Measurements from ENCODE around the gene VCAN. TPM values are rescaled to one million over a fixed set of nuclear protein-coding genes. Genes with fewer than 3 reads are reported as not detected.
A peak's percentile ranks its signal among the peaks of the same experiment; 100 is the strongest.

The VCAN gene
- total RNA-seq, 1 donor: 543 TPM

DNA sequence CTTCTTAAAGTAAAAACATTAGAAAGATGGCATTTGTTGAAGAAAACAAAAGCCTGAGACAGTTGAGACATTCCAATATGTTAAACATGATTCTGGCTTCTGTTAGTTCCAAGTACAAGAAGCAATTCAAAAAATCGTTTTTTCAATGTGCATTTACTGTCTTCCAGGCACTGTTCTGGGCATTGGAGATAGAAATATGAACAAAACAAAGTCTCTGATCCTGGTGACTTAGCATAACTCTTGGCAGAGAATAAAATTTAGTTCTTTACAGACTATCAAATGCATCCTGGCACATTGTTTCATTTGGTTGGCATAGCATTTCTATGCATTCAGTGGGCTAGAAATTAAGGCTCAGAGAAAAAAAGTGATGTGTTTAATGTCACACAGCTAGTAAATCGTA lies 77.5 kb downstream of the VCAN start:
- no peaks in the 10 kb centered on the region for H4K20me1 ChIP-seq (ENCODE audit: insufficient read depth, low read length)
- peak overlapping the region; percentile 6 for H3K27ac ChIP-seq (ENCODE audit: low read depth, low read length)
- no peaks in the 10 kb centered on the region for H3K9me3 ChIP-seq (ENCODE audit: low read depth, low read length)
- no peak overlapping the region for H2AFZ ChIP-seq (ENCODE audit: low read length)
- no peak for DNase-seq (ENCODE audit: insufficient read length, low spot score, missing footprints)
- H3K4me3 ChIP-seq (ENCODE audit: insufficient read depth, low read length): no peak overlapping the region
- no peaks in the 10 kb centered on the region for H3K79me2 ChIP-seq (ENCODE audit: insufficient read depth, low read length)
- peaks cover 57% of the 10 kb centered on the region for H3K36me3 ChIP-seq (ENCODE audit: insufficient read depth, low read length)
- no peak overlapping the region for H3K4me2 ChIP-seq (ENCODE audit: insufficient read depth, low read length)
- peaks cover 25% of the 10 kb centered on the region for H3K4me1 ChIP-seq (ENCODE audit: insufficient read depth, low read length)
- TF ChIP-seq, protein P1, sequence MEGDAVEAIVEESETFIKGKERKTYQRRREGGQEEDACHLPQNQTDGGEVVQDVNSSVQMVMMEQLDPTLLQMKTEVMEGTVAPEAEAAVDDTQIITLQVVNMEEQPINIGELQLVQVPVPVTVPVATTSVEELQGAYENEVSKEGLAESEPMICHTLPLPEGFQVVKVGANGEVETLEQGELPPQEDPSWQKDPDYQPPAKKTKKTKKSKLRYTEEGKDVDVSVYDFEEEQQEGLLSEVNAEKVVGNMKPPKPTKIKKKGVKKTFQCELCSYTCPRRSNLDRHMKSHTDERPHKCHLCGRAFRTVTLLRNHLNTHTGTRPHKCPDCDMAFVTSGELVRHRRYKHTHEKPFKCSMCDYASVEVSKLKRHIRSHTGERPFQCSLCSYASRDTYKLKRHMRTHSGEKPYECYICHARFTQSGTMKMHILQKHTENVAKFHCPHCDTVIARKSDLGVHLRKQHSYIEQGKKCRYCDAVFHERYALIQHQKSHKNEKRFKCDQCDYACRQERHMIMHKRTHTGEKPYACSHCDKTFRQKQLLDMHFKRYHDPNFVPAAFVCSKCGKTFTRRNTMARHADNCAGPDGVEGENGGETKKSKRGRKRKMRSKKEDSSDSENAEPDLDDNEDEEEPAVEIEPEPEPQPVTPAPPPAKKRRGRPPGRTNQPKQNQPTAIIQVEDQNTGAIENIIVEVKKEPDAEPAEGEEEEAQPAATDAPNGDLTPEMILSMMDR (IDR thresholded peaks at IDR 0.05; ENCODE audit: extremely low read depth, low read depth, low read length): no peak
- no peaks in the 10 kb centered on the region for H3K27me3 ChIP-seq (ENCODE audit: insufficient read depth, low read length)

DNA sequence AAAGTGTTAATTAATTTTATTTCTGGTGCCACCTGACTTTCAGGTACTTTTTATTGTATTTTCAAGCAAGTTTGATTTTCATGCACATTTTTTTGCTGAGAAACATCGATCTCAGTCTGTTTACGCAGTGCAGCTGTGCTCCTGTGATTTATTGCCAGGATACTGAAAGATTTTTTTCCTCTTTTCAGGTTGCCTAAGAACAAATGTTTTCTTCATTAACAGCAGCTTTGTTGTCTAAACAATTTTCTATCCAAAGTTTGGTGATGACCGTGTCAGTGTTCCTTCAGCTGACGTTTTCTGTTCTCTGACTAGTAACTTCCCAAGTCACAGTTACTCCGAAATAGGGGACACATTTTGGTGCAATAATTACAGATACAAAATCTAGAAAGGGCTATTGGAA lies 78.1 kb downstream of the VCAN start:
- Histone ChIP-seq H3K27ac (ENCODE audit: low read depth, low read length) (no peak overlapping the region), H3K4me1 (ENCODE audit: insufficient read depth, low read length) (peaks cover 29% of the 10 kb centered on the region), H3K36me3 (ENCODE audit: insufficient read depth, low read length) (peaks cover 60% of the 10 kb centered on the region), H3K9me3 (ENCODE audit: low read depth, low read length) (no peaks in the 10 kb centered on the region), H2AFZ (ENCODE audit: low read length) (no peak overlapping the region), H3K27me3 (ENCODE audit: insufficient read depth, low read length) (no peaks in the 10 kb centered on the region), H3K4me2 (ENCODE audit: insufficient read depth, low read length) (no peak overlapping the region), H3K4me3 (ENCODE audit: insufficient read depth, low read length) (no peak overlapping the region), H4K20me1 (ENCODE audit: insufficient read depth, low read length) (no peaks in the 10 kb centered on the region), H3K79me2 (ENCODE audit: insufficient read depth, low read length) (no peaks in the 10 kb centered on the region)
- TF ChIP-seq, protein P1 (IDR thresholded peaks at IDR 0.05; ENCODE audit: extremely low read depth, low read depth, low read length): no peak
- DNase-seq (ENCODE audit: insufficient read length, low spot score, missing footprints): no peak

DNA sequence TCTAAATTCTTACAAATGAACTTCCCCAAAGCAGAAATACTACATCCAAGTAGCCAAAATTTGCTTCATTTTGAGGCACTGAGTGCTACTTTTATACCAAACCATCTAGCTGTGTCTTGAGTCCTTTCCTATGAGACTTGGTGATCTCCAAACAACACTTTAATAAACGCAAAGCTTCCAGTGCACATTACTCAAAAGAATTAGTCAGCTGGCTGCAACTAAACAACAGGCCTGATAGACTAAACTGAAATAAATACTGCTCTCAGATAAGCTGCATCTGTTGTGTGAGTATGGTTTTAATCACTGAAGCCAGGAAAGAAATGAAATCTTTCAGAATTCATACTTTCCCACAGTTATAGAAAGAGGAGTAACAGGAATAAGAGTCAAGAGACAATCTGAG lies 80.3 kb downstream of the VCAN start:
- no peak for DNase-seq (ENCODE audit: insufficient read length, low spot score, missing footprints)
- TF ChIP-seq, protein P1 (IDR thresholded peaks at IDR 0.05; ENCODE audit: extremely low read depth, low read depth, low read length): no peak
- Histone ChIP-seq H3K9me3 (ENCODE audit: low read depth, low read length) (no peaks in the 10 kb centered on the region), H3K79me2 (ENCODE audit: insufficient read depth, low read length) (no peaks in the 10 kb centered on the region), H3K27ac (ENCODE audit: low read depth, low read length) (peak overlapping the region; percentile 48), H3K4me2 (ENCODE audit: insufficient read depth, low read length) (no peak overlapping the region), H3K27me3 (ENCODE audit: insufficient read depth, low read length) (no peaks in the 10 kb centered on the region), H2AFZ (ENCODE audit: low read length) (no peak overlapping the region), H3K36me3 (ENCODE audit: insufficient read depth, low read length) (peaks cover 61% of the 10 kb centered on the region), H3K4me3 (ENCODE audit: insufficient read depth, low read length) (no peak overlapping the region), H3K4me1 (ENCODE audit: insufficient read depth, low read length) (peaks cover 34% of the 10 kb centered on the region), H4K20me1 (ENCODE audit: insufficient read depth, low read length) (no peaks in the 10 kb centered on the region)

DNA sequence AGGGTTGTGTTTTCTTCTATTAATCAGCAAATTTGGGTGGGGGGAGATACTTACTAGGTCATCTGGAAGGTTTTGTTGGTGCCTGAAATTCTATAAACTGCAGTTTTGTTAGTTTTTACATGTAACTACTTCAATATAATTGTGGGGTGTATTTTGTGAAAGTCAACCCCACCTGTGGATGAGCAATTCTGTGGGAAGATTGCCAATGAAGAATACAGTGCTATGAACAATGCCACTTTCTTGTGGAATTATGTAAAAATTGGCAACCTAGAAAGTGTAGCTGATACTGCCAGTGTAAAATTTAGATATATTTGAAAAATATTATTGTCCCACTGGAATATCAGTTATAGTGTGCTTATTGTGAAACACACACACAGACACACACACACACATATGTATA lies 80.7 kb downstream of the VCAN start:
- H3K36me3 ChIP-seq (ENCODE audit: insufficient read depth, low read length): peaks cover 61% of the 10 kb centered on the region
- peak overlapping the region; percentile 48 for H3K27ac ChIP-seq (ENCODE audit: low read depth, low read length)
- no peaks in the 10 kb centered on the region for H4K20me1 ChIP-seq (ENCODE audit: insufficient read depth, low read length)
- H3K79me2 ChIP-seq (ENCODE audit: insufficient read depth, low read length): no peaks in the 10 kb centered on the region
- H3K4me2 ChIP-seq (ENCODE audit: insufficient read depth, low read length): no peak overlapping the region
- peaks cover 34% of the 10 kb centered on the region for H3K4me1 ChIP-seq (ENCODE audit: insufficient read depth, low read length)
- no peaks in the 10 kb centered on the region for H3K27me3 ChIP-seq (ENCODE audit: insufficient read depth, low read length)
- no peak for DNase-seq (ENCODE audit: insufficient read length, low spot score, missing footprints)
- H3K9me3 ChIP-seq (ENCODE audit: low read depth, low read length): no peaks in the 10 kb centered on the region
- H2AFZ ChIP-seq (ENCODE audit: low read length): no peak overlapping the region
- H3K4me3 ChIP-seq (ENCODE audit: insufficient read depth, low read length): no peak overlapping the region
- TF ChIP-seq, protein P1 (IDR thresholded peaks at IDR 0.05; ENCODE audit: extremely low read depth, low read depth, low read length): no peak

All from osteoblast (primary cell).